Neural cell (in vitro differentiated cells): ENCODE data around the gene TMEM74B.

ENCODE experiments used
- CTCF ChIP-seq: fragments of 450-650 bp; IDR thresholded peaks from 2 replicates; pipeline ENCODE4 v1.5.1; 2014; ENCODE audit warnings: antibody characterized with exemption, mild to moderate bottlenecking, moderate library complexity; ENCODE audit not compliant: poor library complexity, severe bottlenecking
- EP300 ChIP-seq: fragments of 450-650 bp; conservative IDR thresholded peaks from 2 replicates; pipeline ENCODE4 v1.6.1; 2014; ENCODE audit warnings: antibody characterized with exemption, mild to moderate bottlenecking, moderate library complexity; ENCODE audit not compliant: poor library complexity, severe bottlenecking

DNA sequence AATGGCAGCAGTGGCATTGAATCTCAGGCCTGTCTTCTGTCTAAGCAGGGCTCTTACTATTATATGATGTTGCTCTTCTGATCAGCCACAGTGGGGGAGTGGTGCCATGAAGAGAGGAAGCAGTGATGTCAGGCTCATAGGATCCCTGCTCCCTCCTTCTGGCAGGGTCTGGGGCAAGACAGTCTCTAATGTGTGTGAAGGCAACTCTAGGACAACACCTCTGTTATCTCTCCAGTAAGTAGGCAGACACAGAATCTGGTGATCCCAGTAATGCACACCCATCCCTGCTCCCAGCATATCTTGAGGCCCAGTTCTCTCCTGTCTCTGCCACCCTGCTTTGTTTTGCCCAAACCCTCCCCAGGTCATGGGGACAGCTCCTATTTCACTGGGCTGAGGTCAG is 27.2 kb upstream of the TMEM74B start:
- TF ChIP-seq EP300: no peak
- TF ChIP-seq CTCF: no peak
